Measurements from ENCODE around the gene PTOV1.

The PTOV1 gene

DNA sequence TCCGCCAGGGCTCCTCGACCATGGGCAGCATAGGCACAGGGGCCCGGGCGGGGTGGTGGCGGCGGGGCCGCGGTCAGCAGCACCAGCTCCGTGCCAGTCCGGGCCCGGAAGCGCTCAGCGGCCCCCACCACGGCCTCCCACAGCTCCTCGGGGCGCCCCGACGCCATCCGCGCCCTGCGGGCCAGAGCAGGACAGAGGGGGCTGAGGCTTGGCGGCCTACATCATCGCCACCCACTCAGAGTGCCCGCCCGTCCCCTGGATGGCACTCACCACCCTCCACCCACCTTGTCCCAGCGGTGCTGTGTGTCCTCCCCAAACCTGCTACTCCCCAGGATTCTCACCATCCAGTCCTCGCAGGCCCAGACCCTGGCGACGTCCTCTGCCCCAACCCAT lies 22.2 kb downstream of the PTOV1 start:
- in situ Hi-C loops (cut with MboI; ENCODE audit: low sequenced_read_pairs): no loop called here

DNA sequence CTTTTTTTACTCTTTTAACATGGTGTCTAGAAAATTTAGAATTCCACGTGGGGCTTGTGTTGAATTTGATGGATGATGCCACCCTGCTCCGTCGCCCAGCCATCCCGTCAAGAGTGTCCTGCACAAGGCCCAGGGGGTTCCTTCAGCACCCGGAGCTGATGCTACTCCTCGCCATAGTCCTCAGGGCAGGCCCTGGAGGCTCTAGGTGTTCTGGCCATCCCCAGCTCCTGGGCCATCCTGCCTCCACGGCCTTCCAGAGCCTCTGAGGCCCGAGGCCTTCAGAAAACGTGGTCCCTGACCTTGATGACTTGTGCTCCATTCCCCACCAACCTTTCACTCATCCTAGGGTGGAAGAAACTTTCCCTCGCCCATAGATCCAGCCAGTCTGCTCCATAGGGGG lies 22.9 kb downstream of the PTOV1 start:
- in situ Hi-C loops (cut with MboI; ENCODE audit: low sequenced_read_pairs): no loop called here

DNA sequence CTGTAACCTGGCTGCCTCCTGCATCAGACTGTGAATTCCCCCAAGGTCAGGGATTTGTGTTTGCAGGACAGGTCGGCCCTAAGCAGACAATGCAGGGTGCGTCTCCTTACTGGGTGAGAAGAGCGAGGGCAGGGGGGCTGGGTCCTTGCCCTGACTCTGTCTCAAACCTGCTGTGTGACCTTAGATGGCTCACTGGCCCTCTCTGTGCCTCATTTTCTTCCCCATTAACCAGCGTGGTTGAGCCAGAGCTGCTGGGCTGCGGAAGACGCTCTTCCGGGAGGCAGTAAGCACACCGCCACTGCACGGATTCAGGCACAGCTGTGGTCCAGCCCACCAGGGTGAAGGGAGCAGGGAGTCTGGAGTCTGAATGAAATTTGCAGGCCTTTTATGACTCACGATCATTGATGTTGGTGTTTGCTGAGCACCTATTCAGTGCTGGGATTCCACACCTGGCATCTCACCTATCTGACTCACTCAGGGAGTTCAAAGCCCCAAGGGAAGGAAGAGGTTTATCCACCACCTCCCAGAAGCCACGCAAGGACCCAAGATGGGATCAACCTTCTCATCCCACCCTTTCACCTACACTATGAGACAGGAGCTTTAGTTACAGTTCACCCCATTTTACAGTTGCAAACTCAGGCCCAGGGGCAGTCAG lies 23.7 kb downstream of the PTOV1 start:
- in situ Hi-C loops (cut with MboI; ENCODE audit: low sequenced_read_pairs): no loop called here

DNA sequence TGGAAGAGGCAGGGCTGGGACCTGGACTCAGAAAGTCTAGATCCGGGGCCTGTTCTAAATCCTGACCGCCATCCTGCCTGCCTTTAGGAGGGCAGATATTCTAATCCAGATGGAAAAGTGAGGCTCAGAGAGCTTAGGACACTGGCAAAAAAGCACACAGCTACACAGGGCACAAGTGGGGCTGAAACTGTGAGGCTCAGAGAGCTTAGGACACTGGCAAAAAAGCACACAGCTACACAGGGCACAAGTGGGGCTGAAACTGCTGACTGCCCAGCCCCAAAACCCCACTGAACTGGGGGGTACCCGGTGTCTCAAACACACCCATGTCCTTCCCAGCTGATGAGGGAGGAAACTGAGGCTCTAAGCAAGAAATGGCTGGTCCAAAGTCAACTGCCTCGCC lies 24.2 kb downstream of the PTOV1 start:
- in situ Hi-C loops (cut with MboI; ENCODE audit: low sequenced_read_pairs): no loop called here

DNA sequence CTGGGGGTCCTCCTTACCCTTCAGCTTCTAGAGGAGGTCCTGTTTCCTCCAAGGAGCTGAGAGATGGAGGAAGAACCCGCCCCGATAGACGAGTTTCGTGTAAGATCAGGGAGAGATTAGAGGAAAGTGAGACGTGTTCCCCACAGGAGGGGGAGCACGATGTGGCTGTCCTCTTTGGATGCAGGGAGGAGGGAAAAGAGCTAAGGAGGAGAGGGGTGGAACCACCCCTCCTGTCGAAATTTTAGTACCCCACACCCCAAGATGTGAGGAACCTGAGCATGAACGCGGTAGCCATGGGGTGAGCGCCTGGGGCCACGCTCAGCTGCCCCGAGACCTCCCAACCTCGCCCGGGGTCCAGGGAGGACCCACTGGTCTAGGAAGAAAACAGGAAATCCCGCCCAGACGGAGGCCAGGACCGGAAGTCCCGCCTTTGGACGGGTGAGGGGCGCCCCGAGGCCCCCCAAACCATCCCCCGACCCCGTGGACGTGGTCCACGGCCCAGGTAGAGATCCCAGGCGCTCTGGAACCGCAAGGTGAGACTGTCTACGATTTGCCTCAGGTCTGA lies 25.0 kb downstream of the PTOV1 start:
- in situ Hi-C loops (cut with MboI; ENCODE audit: low sequenced_read_pairs): no loop called here

DNA sequence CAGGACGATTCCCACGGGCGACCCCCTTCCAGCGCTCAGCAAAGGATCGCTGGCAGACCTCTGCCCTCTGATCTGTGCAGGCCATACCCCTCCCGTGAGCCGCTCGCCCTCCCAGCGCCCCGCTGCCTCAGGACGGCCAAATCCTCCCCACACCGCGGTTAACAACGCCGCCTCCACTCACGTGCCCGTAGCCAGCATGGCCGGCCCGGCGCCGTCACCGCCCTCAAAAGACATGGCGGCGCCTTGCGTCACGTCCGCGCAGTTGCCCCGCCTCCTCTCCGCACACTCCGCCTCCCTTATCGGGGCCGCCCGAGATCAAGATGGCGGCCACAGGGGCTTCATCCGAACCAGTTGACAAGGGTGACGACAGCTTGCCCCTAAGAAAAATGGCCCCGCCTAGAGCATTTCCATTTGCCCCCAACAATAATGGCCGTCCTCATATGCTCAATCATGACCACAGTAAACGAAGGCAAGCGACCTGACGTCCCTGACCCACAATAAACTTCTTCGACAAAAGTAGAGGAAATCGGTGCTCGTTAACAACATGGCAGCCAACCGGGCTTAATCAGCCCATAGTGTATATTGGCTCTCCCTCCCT lies 25.6 kb downstream of the PTOV1 start:
- in situ Hi-C loops (cut with MboI; ENCODE audit: low sequenced_read_pairs): no loop called here

DNA sequence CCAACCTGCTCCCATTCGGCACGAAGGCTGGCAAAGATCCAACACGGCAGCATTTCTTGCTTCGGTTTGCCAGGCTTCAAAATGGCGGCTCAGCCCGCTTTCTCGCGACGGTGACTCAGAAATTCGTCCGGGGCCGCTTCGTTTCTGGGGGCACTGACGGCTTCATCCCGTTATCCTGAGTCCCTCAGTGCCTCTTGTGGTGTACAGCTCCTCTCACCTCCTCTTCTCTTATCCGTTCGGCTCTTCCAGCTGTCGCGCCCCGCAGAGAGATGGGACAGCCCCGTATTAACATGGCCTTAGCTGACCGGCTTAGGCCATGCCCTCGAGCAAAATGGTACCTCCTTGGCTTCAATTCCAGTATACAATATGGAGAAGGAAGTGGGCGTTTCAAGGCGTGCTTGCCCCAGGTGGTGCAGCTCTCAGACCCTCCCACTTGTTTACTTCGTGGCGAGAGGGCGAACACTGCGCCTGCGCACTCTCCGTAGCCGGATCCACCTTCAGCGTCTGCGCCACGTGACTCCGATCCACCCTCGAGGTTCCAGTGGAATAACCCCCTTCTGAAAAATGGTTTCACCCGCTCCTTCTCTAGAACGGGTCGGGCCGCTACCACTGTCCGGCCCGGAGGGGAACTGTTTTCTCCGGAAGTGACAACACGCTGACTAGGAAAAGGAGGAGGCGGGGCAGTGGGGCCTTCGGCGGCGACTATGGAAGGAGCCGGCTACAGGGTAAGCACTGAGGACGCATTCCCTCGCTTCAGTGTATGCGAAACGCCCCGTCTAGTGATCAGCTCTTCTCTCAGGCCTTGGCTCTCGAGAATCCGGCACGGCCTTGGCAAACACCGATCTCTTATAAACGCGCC lies 26.3 kb downstream of the PTOV1 start, which contains the start of the genes AKT1S1 and TBC1D17:
TSS of gene AKT1S1 (minus strand) at position 336 of the 859 bp plus-strand sequence. CDS start 4,060 bp downstream, outside the sequence.
TSS of gene TBC1D17 (plus strand) at position 683 of the 859 bp plus-strand sequence. CDS start at position 705, 22 bp downstream.
- in situ Hi-C loops (cut with MboI; ENCODE audit: low sequenced_read_pairs): no loop called here

DNA sequence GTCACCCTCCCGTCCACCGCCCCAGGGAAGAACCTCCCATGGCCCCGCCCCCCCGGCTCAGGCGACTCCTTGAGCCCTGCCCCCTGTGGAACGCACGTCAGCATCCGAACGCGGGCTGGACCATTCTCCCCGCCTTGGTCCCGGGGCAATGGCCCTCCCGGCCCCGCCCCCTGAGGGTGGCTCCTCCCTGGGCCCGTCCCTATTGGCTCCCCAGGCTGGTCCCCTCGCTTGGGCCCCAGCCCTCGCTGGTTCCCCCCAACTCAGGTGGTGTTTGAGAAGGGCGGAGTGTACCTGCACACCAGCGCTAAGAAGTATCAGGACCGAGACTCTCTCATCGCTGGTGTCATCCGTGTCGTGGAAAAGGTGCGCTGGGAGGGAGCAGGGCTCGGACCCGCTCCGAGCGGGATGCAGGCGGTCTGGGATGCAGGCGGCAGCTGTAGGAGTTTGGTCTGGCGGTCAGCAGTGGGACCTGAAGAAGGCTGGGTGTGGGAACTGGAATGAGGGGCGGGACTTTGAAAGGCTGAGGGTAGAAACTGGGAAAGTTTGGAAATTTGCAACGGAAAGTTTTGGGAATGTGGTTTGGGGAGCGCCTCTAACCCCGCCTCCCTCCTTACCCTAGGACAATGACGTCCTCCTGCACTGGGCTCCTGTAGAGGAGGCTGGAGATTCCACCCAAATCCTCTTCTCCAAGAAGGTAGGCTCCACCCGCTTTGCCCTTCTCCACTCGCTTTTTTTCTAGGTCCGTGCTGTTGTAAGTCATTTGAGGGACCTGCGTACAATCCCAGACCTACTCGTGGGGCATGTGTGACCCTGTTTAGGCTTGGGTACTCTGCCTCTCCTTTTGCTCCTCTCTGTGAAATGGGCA lies 27.2 kb downstream of the PTOV1 start:
- in situ Hi-C loops (cut with MboI; ENCODE audit: low sequenced_read_pairs): no loop called here

DNA sequence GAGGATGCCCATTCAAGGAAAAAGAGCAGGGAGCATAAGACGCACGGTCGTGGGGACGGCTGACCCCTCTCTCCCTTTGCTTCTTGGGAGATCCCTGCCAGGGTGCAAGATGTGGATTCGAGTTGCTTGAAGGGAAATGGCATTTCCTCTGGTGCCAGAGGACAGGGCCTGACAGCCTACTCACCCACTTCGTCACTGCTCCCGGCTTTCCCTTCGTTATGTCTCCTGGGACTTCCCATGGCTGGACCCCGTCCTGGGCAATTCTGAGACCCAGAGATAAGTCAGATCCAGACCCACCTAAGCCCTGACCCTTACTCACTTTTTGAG lies 27.7 kb downstream of the PTOV1 start:
- in situ Hi-C loops (cut with MboI; ENCODE audit: low sequenced_read_pairs): no loop called here

DNA sequence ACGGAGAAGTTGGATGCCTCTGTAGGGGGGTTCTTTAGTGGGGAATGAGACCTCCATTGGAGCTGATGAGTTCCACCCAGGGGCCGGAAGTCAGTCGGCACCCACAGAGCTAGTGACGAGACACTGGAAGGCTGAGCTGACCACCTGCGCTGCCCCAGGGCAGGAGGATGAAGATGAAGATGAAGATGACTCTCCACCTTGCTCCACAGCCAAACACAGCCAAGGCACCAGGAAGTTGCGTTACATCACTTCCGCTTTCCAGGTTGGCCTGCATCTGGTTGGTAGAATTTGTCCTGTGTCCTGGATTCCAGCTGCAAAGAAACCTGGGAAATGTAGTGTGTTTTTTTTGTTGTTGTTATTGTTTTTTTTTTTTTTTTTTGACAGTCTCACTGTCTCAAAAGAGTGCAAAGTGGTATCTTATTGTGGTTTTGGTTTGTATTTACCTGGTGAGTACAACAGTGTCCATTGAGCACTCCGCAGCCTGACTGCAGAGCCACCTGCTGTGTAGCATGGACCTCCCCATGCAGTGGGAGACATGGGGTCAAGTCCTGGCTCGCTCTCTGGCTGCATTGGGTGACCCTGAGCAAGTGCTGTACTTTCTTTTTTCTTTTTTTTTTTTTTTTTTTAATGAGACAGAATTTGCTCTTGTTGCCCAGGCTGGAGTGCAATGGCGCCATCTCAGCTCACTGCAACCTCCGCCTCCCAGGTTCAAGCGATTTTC lies 28.4 kb downstream of the PTOV1 start:
- in situ Hi-C loops (cut with MboI; ENCODE audit: low sequenced_read_pairs): no loop called here

DNA sequence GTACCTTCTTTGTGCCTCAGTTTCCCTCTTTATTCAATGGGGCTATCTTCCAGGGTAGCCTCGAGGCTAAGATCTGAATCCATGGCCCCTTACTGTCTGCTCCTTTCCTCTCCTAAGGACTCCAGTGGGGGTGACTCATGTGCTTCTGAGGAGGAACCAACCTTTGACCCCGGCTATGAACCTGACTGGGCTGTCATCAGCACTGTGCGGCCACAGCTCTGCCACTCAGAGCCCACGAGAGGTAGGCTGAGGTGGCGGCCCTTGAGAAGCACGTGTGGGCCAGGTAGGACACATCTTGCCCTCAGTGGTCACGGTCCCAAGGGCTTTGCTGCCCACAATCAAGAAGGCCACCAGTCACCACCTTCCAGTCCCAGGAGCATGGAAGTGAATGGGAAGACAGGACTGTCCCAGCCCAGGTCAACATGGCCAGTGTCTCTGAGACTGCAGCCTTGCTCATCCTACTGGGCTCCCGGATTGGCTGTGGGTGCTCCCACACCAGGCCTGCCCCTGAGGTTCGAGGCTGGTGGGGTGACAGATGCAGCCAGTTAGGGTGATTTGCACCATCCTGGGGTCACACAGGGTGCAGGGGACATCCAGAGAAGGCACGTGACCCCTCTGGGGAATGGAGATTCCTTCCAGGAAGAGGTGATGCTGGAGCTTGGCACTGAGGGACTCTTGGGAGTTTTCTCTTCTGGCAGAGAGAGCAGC lies 29.4 kb downstream of the PTOV1 start:
- in situ Hi-C loops (cut with MboI; ENCODE audit: low sequenced_read_pairs): no loop called here

DNA sequence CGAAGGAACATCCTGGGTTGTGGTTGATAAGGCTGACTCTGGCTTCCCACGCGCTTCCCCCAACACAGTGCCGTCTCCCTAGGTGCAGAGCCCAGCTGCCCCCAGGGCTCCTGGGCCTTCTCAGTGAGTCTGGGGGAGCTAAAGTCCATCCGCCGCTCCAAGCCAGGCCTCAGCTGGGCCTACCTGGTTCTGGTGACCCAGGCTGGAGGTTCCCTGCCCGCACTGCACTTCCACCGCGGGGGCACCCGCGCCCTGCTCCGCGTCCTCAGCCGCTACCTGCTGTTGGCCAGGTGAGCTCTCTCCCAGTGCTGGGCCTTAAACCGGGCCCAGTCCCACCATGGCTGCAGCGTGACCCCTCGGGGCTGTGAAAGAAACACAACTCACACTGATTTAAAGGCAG lies 30.2 kb downstream of the PTOV1 start:
- in situ Hi-C loops (cut with MboI; ENCODE audit: low sequenced_read_pairs): no loop called here

DNA sequence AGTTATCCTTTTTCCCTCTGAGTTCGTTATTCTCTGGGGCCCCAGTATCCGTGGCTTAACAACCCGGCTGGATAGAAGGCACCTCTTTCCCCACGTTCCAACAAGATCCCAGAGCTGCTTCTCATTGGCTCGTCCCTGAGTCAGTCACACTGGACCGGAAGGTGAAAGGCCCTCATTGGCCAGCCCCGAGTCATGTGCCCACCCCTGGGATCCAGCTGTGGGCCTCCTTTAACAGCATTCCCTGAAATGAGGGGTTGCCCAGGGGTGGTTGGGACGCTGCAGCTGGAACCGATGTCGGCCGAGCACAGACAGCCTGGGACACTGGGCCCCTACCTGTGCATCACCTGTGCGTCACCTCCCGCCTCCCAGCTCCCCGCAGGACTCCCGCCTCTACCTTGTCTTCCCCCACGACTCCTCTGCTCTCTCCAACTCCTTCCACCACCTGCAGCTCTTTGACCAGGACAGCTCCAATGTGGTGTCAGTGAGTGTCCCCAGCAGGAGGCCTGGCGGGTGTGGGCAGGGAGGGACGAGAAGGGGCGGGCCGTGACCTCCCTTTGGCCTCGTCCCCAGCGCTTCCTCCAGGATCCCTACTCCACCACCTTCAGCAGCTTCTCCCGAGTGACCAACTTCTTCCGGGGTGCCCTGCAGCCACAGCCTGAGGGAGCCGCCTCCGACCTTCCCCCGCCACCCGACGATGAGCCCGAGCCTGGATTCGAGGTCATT lies 30.9 kb downstream of the PTOV1 start:
- in situ Hi-C loops (cut with MboI; ENCODE audit: low sequenced_read_pairs): no loop called here

DNA sequence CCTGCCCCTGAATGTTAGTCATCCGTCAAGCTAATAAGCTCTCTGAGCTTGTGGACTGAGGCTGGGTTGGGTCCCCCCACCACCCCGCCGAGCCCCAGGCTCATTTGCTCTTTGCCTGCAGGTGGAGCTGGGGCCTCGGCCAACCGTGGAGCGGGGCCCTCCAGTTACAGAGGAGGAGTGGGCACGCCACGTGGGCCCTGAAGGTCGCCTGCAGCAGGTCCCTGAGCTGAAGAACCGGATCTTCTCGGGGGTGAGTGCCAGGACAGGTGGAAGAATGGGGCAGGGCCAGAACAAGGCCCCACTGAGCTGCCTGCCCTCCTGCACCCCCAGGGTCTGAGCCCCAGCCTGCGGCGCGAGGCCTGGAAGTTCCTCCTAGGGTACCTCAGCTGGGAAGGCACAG lies 31.7 kb downstream of the PTOV1 start:
- in situ Hi-C loops (cut with MboI; ENCODE audit: low sequenced_read_pairs): no loop called here

DNA sequence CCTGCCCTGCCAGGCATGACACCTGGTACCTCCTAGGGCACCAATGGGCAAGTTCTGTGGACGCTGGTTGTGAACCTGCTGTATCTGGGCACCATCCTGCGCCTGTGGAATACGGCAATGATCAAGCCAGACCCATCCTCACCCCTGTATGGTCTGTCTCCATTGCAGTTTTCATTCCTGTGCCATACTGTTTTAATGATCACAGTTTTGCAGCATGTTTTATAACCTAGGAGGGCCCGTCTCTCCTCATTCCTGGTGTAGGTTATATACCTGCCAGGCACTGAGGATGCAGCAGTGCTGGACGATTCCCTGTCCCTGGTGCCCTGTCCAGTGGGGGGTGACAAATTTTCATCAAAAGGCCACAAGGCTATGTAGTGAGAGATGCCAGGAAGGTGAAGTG lies 32.1 kb downstream of the PTOV1 start:
- in situ Hi-C loops (cut with MboI; ENCODE audit: low sequenced_read_pairs): no loop called here

DNA sequence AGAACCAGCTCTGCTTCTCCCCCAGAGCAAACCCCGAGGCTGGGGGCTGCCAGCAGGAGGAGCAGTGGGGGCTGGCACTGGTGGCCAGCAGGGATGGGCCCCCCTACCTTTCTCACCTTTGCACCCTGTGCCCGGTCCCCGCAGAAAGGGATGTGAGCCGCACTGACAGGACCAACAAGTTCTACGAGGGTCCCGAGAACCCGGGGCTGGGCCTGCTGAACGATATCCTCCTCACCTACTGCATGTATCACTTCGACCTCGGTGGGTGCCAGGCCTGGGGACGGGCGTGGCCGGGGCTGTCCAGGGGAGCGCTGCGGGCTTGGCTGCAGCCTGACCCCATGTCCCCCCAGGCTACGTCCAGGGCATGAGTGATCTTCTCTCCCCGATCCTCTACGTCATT lies 33.1 kb downstream of the PTOV1 start:
- in situ Hi-C loops (cut with MboI; ENCODE audit: low sequenced_read_pairs): no loop called here

DNA sequence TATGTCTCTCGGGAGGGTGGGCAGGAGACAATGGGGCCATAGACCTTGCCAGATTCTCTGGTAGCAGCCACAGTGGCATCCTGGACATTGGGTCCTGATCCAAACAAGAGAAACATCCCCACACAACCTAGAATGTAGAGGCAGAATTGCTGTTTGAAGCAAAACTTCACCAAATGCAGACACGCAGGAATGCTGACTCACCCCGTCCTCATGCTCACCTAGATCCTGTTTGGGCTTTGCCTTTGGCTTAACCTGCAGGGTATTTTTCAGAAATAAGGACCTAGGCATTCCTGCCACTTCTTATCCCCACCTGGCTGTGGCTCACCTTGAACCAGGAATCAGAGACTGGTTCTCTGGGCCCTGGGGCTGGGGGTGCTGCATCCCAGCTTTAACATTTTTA lies 33.8 kb downstream of the PTOV1 start:
- in situ Hi-C loops (cut with MboI; ENCODE audit: low sequenced_read_pairs): no loop called here

DNA sequence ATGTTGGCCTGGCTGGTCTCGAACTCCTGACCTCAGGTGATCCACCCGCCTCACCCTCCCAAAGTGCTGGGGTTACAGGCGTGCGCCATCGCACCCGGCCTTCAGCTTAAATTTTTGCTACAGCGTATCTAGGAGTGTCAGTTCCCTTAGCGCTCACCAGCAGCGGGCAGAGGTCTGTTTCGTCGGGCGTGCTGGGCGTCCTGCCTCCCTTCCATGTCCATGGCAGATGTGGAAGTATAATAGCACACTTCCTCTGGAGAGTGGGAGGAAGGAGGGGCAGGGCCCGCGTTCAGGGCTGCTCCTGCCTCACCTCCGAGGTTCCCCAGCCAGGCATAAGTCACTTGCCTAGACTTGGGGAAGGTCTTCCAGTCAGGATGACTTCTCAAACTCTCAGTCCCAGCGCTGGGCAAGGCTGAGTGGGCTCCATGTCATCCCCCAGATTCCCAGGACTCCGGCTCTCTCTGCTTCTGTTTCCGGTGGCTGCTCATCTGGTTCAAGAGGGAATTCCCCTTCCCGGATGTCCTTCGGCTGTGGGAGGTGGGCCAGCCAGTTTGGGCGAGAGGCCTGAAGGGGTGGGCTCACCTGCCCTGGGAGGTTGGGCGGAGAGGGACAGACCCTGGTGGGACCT lies 36.2 kb downstream of the PTOV1 start:
- in situ Hi-C loops (cut with MboI; ENCODE audit: low sequenced_read_pairs): no loop called here
